Neutrophil (primary cell): Measurements from ENCODE around the gene GINS2.

Experiments used
- H3K27ac ChIP-seq: fragments of 200-600 bp; sonication (generic); 2 replicates; pipeline ENCODE4 v1.5.1; 2016; ENCODE audit warnings: mild to moderate bottlenecking, moderate library complexity
- H3K27me3 ChIP-seq: fragments of 200-600 bp; sonication (generic); 2 replicates; pipeline ENCODE4 v1.6.0; 2016; ENCODE audit warnings: mild to moderate bottlenecking
- H3K36me3 ChIP-seq: fragments of 200-600 bp; sonication (generic); 2 replicates; pipeline ENCODE4 v1.5.1; 2017
- H3K4me1 ChIP-seq, 2 experiments: fragments of 200-600 bp in 1 of 2; sonication (generic) in 1 of 2; 1 replicate in 1 of 2; 2 replicates in 1 of 2; pipeline versions ENCODE4 v1.5.1 to v1.6.1; 2013 to 2016; ENCODE audit warnings: low read depth in 1 of 2, low read length in 1 of 2, mild to moderate bottlenecking in 1 of 2, moderate library complexity in 1 of 2; ENCODE audit not compliant: control insufficient read depth in 1 of 2, insufficient read depth in 1 of 2
- H3K4me3 ChIP-seq, 2 experiments: fragments of 200-600 bp in 1 of 2; sonication (generic) in 1 of 2; 1 replicate in 1 of 2; 2 replicates in 1 of 2; pipeline ENCODE4 v1.5.1; 2013 to 2016; ENCODE audit warnings: low read depth in 1 of 2, low read length in 1 of 2, mild to moderate bottlenecking in 1 of 2, moderate library complexity in 1 of 2
- H3K9me3 ChIP-seq: fragments of 200-600 bp; sonication (generic); 2 replicates; pipeline ENCODE4 v1.5.1; 2016
- CTCF ChIP-seq: fragments of 200-600 bp; sonication (generic); IDR thresholded peaks from 2 replicates; pipeline ENCODE4 v1.5.1; 2016; ENCODE audit warnings: antibody characterized with exemption

GINS2 gene

GRCh38 chr16:85632709-85633437 lies 55.9 kb downstream of the GINS2 start:
- no peaks in the 10 kb centered on the region for H3K27me3 ChIP-seq
- no peak for TF ChIP-seq CTCF
- no peak overlapping the region for H3K27ac ChIP-seq
- no peak overlapping the region for H3K4me3 ChIP-seq
- no peaks in the 10 kb centered on the region for H3K9me3 ChIP-seq
- no peaks in the 10 kb centered on the region for H3K4me1 ChIP-seq
- H3K36me3 ChIP-seq: peaks cover 39% of the 10 kb centered on the region

- no peak overlapping the region for H3K27ac ChIP-seq
- no peaks in the 10 kb centered on the region for H3K27me3 ChIP-seq
- peaks cover 30% of the 10 kb centered on the region for H3K36me3 ChIP-seq
- H3K4me1 ChIP-seq: no peaks in the 10 kb centered on the region
- no peak overlapping the region for H3K4me3 ChIP-seq
- no peak for TF ChIP-seq CTCF
- H3K9me3 ChIP-seq: no peaks in the 10 kb centered on the region
Observed at GRCh38 chr16:85631802-85632393, 56.9 kb downstream of the GINS2 start.

- Histone ChIP-seq H3K4me3 (no peak overlapping the region), H3K27me3 (no peaks in the 10 kb centered on the region), H3K27ac (no peak overlapping the region), H3K9me3 (no peaks in the 10 kb centered on the region), H3K4me1 (no peaks in the 10 kb centered on the region), H3K36me3 (peaks cover 26% of the 10 kb centered on the region)
- TF ChIP-seq CTCF: no peak
Observed at GRCh38 chr16:85631230-85631629, 57.5 kb downstream of the GINS2 start.

GRCh38 chr16:85629853-85630252 lies 58.9 kb downstream of the GINS2 start:
- Histone ChIP-seq H3K4me3 (no peak overlapping the region), H3K27ac (no peak overlapping the region), H3K9me3 (no peaks in the 10 kb centered on the region), H3K36me3 (peaks cover 21% of the 10 kb centered on the region), H3K4me1 (no peaks in the 10 kb centered on the region), H3K27me3 (no peaks in the 10 kb centered on the region)
- no peak for TF ChIP-seq CTCF

GRCh38 chr16:85629326-85629725 lies 59.4 kb downstream of the GINS2 start:
- peaks cover 16% of the 10 kb centered on the region for H3K36me3 ChIP-seq
- no peak overlapping the region for H3K4me3 ChIP-seq
- no peaks in the 10 kb centered on the region for H3K27me3 ChIP-seq
- no peak overlapping the region for H3K27ac ChIP-seq
- no peaks in the 10 kb centered on the region for H3K9me3 ChIP-seq
- H3K4me1 ChIP-seq: no peaks in the 10 kb centered on the region
- TF ChIP-seq CTCF: no peak
